HepG2 (cell line): ENCODE measurements around the gene NIN. TPM values are rescaled to one million over a fixed set of nuclear protein-coding genes. Genes with fewer than 3 reads are reported as not detected.

Source experiments
- ATF2 ChIP-seq: sonication (generic); formaldehyde crosslinking; IDR thresholded peaks from 2 replicates; pipeline ENCODE4 v1.4.0; 2020; ENCODE audit warnings: missing genetic modification reagents
- CREM ChIP-seq, 2 experiments: sonication (generic) in 1 of 2; formaldehyde crosslinking in 1 of 2; IDR thresholded peaks; 2 replicates each; pipeline versions ENCODE4 v1.4.0 to v1.6.1; 2016 to 2020; ENCODE audit warnings: antibody characterized with exemption in 1 of 2, mild to moderate bottlenecking in 1 of 2, missing genetic modification reagents in 1 of 2
- NBN ChIP-seq: fragments of 450-650 bp; conservative IDR thresholded peaks from 2 replicates; pipeline ENCODE4 v1.6.1; 2017
- NR2F2 ChIP-seq: IDR thresholded peaks from 2 replicates; pipeline ENCODE4 v1.6.1; 2012; ENCODE audit warnings: low read depth, inconsistent platforms, borderline replicate concordance
- SRSF1 ChIP-seq: fragments of 200-400 bp; formaldehyde crosslinking; optimal IDR thresholded peaks from 2 replicates; pipeline ENCODE3; 2017; ENCODE audit warnings: mild to moderate bottlenecking, low read depth, low read length, moderate library complexity
- STAT6 ChIP-seq: sonication (generic); formaldehyde crosslinking; IDR thresholded peaks from 2 replicates; pipeline ENCODE4 v1.4.0; 2020; ENCODE audit warnings: missing genetic modification reagents, mild to moderate bottlenecking, borderline replicate concordance
- THAP8 ChIP-seq: sonication (generic); formaldehyde crosslinking; IDR thresholded peaks from 2 replicates; pipeline ENCODE4 v1.5.1; 2020; ENCODE audit warnings: missing genetic modification reagents, mild to moderate bottlenecking, borderline replicate concordance
- ZBTB33 ChIP-seq: sonication (generic); formaldehyde crosslinking; IDR thresholded peaks from 2 replicates; pipeline ENCODE4 v1.4.0; 2020; ENCODE audit warnings: missing genetic modification reagents
- ZNF337 ChIP-seq: sonication (generic); formaldehyde crosslinking; IDR thresholded peaks from 2 replicates; pipeline ENCODE4 v1.5.1; 2020; ENCODE audit warnings: missing genetic modification reagents, low read depth, mild to moderate bottlenecking, borderline replicate concordance
- ZNF362 ChIP-seq: sonication (generic); formaldehyde crosslinking; IDR thresholded peaks from 2 replicates; pipeline ENCODE4 v1.4.0; 2020; ENCODE audit warnings: missing genetic modification reagents, mild to moderate bottlenecking, borderline replicate concordance
- ZNF432 ChIP-seq: sonication (generic); formaldehyde crosslinking; IDR thresholded peaks from 2 replicates; pipeline ENCODE4 v1.5.0; 2020; ENCODE audit warnings: missing genetic modification reagents, mild to moderate bottlenecking, borderline replicate concordance
- ZNF605 ChIP-seq: sonication (generic); formaldehyde crosslinking; IDR thresholded peaks from 2 replicates; pipeline ENCODE4 v1.8.0; 2022; ENCODE audit warnings: mild to moderate bottlenecking, missing genetic modification reagents
- ZNF772 ChIP-seq: sonication (generic); formaldehyde crosslinking; IDR thresholded peaks from 2 replicates; pipeline ENCODE4 v1.5.0; 2020; ENCODE audit warnings: mild to moderate bottlenecking, missing genetic modification reagents
- polyA plus RNA-seq, 8 experiments: library from polyadenylated mRNA; depleted of rRNA in 3 of 8; stranded (reverse) in 7 of 8; unstranded in 1 of 8; fragments of >200 nt; fragmentation: Illumina TruSeq in 4 of 8; extraction: Trizol in 4 of 8; gene quantifications; 2 replicates each; pipeline versions ENCODE4 v1.2.1 to v1.2.3, GENCODE V29; 2011 to 2016; ENCODE audit warnings: low read depth in 4 of 8, missing spikeins in 1 of 8, mixed read lengths in 1 of 8; ENCODE audit not compliant: insufficient read depth in 1 of 8
- total RNA-seq, 5 experiments: library from RNA; depleted of rRNA; stranded (reverse); fragments of >200 nt; fragmentation: Illumina TruSeq; extraction: Trizol; gene quantifications; 2 replicates each; pipeline ENCODE4 v1.2.3, GENCODE V29; 2016; ENCODE audit warnings: low read depth in 1 of 5
- TF ChIP-seq, protein P1 (sequence below): sonication (generic); formaldehyde crosslinking; IDR thresholded peaks from 2 replicates; pipeline ENCODE4 v1.9.0; 2021; ENCODE audit warnings: mild to moderate bottlenecking, missing genetic modification reagents

NIN gene
- total and polyA plus RNA-seq, 2 of the 13 experiments (the other 11 are each of a cell fraction or from before 2014, with no cell fraction given) = 2.8 to 9.7 TPM

GRCh38 chr14:50834802-50835276 is 3.9 kb upstream of the NIN start (continued):
- TF ChIP-seq, protein P1, sequence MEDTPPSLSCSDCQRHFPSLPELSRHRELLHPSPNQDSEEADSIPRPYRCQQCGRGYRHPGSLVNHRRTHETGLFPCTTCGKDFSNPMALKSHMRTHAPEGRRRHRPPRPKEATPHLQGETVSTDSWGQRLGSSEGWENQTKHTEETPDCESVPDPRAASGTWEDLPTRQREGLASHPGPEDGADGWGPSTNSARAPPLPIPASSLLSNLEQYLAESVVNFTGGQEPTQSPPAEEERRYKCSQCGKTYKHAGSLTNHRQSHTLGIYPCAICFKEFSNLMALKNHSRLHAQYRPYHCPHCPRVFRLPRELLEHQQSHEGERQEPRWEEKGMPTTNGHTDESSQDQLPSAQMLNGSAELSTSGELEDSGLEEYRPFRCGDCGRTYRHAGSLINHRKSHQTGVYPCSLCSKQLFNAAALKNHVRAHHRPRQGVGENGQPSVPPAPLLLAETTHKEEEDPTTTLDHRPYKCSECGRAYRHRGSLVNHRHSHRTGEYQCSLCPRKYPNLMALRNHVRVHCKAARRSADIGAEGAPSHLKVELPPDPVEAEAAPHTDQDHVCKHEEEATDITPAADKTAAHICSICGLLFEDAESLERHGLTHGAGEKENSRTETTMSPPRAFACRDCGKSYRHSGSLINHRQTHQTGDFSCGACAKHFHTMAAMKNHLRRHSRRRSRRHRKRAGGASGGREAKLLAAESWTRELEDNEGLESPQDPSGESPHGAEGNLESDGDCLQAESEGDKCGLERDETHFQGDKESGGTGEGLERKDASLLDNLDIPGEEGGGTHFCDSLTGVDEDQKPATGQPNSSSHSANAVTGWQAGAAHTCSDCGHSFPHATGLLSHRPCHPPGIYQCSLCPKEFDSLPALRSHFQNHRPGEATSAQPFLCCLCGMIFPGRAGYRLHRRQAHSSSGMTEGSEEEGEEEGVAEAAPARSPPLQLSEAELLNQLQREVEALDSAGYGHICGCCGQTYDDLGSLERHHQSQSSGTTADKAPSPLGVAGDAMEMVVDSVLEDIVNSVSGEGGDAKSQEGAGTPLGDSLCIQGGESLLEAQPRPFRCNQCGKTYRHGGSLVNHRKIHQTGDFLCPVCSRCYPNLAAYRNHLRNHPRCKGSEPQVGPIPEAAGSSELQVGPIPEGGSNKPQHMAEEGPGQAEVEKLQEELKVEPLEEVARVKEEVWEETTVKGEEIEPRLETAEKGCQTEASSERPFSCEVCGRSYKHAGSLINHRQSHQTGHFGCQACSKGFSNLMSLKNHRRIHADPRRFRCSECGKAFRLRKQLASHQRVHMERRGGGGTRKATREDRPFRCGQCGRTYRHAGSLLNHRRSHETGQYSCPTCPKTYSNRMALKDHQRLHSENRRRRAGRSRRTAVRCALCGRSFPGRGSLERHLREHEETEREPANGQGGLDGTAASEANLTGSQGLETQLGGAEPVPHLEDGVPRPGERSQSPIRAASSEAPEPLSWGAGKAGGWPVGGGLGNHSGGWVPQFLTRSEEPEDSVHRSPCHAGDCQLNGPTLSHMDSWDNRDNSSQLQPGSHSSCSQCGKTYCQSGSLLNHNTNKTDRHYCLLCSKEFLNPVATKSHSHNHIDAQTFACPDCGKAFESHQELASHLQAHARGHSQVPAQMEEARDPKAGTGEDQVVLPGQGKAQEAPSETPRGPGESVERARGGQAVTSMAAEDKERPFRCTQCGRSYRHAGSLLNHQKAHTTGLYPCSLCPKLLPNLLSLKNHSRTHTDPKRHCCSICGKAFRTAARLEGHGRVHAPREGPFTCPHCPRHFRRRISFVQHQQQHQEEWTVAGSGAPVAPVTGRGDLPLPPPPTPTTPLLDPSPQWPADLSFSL (CRISPR knock-in tag) = 0 out of 2 replicates have a peak, but pooled peaks have one; percentile 27
- no peak; the same call in 1 of the 2 replicates for TF ChIP-seq ATF2
- 0 out of 2 replicates have a peak, but pooled peaks have one; percentile 32 for TF ChIP-seq ZNF605 (CRISPR knock-in tag)
- TF ChIP-seq THAP8 = no peak
- no peak for TF ChIP-seq ZBTB33 (CRISPR knock-in tag)
- TF ChIP-seq ZNF432 (CRISPR knock-in tag) = no peak
- TF ChIP-seq NBN = no peak
- peak; percentile 52; the same call in 1 of the 2 replicates for TF ChIP-seq CREM (IDR thresholded peaks at IDR 0.05)
- no peak for TF ChIP-seq CREM (CRISPR knock-in tag; IDR thresholded peaks at IDR 0.05)
- TF ChIP-seq SRSF1 = no peak
- no peak for TF ChIP-seq ZNF772 (CRISPR knock-in tag)
- TF ChIP-seq STAT6 (CRISPR knock-in tag) = no peak
- TF ChIP-seq ZNF337 (CRISPR knock-in tag) = no peak
- peak; percentile 49; the same call in 1 of the 2 replicates for TF ChIP-seq ZNF362
- TF ChIP-seq NR2F2 = peak; percentile 90
